HG03103 (cell line): ENCODE measurements around the gene CST9.

Source experiments
- ATAC-seq: cut with Tn5 transposase; IDR thresholded peaks from one replicate; pipeline ENCODE4 v1.9.1; 2021; ENCODE audit warnings: low read depth; ENCODE audit not compliant: unreplicated experiment

Gene CST9, protein sequence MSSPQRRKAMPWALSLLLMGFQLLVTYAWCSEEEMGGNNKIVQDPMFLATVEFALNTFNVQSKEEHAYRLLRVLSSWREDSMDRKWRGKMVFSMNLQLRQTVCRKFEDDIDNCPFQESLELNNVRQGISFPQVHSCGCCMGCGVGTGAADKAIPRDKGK

DNA sequence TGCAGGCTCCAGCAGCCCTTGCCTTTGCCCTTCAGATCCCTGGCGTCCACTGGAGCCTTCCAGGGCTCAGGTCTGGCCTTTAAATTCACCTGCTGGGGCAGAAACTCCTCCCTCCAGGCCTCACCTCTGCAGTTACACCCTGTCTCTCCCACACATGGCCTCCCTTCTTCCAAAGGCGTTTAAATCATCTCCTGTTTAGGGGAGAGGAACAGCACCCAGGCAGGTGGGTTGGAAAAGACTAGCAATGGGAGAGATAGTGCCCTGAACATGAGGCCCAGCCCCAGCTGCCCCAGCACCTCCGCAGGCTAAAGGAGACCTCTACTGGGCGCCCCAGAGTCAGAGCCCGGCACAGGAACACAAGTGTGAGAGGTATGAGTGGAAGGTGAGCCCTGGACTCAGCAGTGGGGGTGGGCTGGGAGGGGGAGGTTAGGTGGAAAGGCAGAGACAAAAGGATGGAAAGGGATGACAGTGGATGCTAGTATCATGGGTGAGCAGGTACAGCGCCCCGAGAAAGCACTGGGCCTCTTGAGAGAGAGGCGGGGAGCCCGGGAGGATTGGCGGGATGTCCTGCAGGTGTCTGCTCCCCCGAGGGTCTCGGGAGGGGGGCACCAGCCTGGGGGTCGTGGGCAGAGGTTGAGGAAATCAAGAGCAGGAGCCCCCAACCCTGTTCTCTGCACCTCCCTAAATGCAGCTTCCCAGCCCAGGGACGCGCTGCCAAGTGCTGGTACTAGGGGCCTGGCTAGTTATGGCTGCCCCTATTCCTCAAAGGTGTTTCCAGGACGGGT, at the start of gene CST9:
CST9 (minus strand) TSS at position 51 of the 785 bp plus-strand sequence. CDS start 53 bp downstream, outside the sequence.
- ATAC-seq = no peak

DNA sequence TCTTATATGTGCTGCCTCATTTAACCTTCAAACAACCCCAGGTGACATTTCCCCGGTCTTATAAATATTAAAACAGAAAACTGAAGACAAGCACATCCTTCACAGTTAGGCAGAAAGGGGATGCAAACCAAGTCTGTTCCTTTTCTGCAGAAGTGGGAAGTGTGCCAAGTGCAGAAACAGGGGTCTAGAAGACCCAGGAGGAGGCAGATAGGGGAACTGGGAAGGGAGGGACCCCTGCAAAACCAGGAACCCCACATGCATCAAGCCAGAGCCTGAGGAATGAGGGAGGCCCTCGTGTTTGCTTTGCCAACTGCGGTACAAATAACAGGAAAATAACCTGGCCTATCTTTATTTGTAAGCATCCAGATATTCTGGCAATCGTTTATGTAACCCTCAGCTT, 49.0 kb upstream of the CST9 start:
- no peak for ATAC-seq

DNA sequence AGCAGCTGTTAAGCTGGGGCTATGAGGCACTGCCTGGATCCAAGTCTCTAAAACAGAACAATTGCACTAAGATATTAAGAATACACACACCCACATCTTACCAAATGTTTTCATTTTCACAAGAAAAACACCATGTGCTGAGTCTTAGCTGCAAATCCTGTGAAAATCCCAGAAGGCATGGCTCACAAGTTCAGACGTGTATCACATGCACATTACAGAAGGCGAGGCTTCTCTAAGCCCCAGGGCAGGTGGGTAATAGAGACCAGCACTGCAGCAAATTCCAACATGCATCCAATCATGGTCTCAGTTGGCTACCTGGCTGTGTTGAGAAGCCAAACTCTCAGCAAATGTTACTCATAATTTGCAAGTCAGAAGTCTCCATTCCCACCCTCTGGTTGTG, 48.3 kb upstream of the CST9 start:
- ATAC-seq = no peak

DNA sequence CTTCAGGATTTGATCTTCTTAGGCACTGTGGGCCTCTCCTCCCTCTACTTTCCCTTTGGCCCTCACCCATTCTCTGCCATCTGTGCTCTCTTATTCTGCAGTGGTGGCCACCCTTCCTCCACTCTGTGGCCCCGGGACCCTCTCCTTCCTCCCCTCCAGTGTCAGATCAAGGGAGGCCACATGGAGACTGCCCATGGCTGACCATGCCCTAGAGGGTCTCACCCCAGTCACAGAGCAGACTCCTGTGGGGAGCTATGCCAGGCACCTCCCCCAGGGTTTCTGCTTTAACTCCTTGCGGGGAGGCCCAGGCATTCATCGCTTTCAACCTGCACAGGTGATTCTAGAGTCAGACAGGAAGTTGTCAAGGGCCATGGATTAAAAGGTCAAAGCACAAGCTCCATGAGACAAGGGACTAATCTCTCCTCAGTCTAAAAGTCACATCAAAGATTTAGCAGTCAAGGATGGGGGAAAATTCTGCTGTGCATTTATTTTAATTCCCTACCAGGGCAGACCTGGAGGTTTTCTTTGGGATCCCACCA, 47.8 kb upstream of the CST9 start:
- ATAC-seq = no peak

DNA sequence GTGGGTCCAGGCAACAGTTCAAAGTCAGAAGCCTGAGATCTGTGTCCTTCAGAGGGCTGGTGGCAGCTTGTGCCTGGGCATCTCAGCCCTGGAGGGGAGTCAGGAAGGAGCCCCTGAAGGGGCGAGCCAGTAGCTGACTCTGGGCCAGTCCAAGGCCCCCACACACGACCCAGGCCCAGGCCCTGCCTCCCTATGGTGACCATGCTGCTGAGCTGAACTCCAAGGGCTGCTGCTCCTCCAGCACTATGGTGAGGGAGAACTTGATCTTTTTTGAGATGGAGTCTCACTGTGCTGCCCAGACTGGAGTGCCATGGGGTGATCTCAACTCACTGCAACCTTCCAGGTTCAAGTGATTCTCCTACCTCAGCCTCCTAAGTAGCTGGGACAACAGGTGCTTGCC, 47.2 kb upstream of the CST9 start:
- ATAC-seq = no peak

DNA sequence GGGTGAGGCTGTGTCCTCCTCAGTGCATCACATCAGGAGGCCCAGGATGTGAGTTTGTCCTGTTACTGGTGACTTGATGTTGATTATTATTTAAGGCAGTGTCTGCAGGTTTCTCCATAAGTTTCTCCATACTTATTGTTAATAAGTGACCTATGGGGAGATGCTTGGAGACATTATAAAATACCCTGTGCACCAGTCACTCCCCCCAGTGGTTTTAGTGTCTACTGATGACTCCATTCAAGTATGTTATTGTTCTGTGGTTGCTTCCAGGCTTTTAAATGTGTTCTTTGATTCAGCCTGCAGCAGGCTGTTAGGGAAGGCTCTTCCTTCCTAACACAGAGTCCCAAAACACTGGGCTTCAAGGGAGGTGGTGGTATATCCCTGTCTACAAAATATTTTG, 46.7 kb upstream of the CST9 start:
- no peak for ATAC-seq

DNA sequence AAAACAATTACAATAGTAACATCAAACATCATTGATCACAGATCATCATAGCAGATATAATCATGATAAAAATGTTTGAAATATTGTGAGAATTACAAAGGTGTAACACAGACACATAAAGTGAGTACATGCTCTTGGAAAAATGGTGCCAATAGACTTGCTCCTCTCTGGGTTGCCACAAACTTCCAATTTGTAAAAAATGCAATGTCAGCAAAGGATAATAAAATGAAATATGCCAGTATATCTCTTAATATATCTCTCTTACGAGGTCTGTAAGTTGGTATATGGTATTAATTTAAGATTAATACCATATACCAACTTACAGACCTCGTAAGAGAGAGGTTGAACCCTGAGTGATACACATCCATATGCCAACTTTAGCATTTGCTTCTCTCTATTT, 45.4 kb upstream of the CST9 start:
- ATAC-seq = no peak

DNA sequence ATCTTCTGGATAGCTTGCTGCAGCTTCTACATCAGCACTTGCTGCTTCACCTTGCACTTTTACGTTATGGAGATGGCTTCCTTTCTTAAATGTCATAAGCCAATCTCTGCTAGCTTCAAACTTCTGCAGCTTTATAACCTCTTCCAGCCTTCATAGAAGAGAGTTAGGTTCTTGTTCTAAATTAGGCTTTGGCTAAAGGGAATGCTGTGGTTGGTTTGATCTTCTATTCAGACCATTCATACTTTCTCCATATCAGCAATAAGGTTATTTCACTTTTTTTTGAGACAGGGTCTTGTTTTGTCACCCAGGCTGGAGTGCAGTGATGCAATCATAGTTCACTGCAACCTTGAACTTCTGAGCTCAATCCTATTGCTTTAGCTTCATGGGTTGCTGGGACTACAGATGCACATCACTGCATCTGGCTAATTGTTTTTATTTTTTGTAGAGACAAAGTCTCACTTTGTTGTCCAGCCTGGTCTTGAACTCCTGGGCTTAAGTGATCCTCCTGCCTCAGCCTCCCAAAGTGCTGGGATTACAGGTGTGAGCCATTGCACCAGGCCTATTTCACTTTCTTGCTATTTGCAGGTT, 44.2 kb upstream of the CST9 start:
- ATAC-seq = no peak

DNA sequence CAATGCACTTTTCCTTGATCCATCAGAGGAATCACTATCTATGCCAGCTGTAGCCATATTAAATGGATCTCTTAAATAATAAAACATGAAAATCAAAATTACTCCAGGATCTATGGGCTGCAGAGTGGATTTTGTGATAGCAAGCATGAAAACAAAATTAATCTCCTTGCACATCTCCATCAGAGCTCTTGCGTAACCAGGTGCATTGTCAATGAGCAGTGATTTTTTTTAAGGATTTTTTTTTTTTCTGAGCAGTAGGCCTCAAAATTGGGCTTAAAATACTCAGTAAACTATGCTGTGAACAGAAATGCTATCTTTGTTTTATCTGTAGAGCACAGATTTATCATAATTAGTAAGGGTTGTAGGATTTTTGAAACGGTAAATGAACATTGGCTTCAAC, 43.5 kb upstream of the CST9 start:
- no peak for ATAC-seq

DNA sequence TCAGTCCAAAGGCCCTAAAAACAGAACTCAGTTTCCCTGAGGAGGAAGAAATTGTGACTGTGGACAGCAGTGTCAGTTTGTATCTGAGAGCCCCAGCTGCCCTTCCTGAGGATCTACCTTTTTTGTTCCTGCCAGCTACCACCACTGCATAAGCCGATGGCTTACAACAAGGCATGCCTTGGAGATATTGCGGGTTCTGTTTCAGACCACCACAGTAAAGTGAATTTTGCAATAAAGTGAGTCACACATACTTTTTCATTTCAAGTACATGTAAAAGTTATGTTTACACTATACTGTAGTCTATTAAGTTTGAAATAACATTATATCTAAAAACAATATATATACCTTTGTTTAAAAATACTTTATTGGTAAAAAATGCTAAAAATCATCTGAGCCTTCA, 41.6 kb upstream of the CST9 start:
- ATAC-seq = no peak

DNA sequence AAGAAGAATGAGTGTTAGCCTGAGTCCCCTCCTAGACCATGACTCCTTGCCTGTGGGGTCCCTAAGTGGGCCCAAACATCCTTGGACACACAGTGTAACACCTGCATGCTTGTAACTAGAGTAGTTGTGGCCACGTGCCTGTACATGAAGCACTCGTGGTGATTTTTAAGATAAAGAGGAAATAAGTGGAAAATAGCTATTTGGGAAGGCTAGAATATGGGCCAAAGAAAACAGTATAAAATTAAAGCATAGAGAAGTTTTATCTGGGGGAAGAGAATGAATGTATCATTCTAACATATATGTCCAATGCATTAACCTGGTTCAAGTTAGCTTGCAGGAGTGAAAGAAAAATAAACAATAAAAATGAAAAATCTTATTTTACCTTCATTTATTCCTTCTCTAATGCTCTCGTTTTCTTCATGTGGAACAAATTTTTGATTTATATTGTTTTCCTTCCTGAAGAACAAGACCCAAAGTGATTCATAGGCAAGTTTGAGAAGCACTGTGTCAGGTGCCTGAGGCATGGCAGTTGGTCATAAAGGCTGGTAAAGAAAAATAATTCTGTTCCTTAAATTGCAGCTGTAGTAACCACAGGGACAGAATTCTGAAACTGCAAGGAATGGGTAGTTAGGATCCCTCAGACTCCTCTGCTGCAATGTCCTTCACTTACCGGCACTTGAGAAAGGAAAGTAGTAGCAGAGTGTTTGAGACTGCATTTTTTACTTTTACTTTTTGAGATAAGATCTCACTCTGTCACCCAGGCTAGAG, 40.6 kb upstream of the CST9 start:
- ATAC-seq = no peak

DNA sequence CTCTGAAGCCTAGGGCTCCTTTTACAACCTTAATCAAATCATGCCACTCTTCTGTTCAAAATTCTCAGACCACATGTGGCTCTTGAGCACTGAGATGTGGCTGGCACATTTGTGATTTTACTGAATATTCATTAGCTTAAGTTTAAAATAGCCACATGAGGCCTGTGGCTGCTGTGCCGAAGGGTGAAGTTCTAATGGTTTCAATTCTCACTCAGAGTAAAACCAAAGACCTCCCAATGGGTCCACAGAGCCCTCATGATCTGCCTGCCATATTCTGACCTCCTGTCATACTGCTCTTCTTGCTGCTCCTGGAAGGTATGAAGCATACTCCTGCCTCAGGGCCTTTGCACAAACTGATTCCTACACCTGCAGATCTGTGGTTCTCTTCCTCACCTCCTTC, 39.9 kb upstream of the CST9 start:
- no peak for ATAC-seq

DNA sequence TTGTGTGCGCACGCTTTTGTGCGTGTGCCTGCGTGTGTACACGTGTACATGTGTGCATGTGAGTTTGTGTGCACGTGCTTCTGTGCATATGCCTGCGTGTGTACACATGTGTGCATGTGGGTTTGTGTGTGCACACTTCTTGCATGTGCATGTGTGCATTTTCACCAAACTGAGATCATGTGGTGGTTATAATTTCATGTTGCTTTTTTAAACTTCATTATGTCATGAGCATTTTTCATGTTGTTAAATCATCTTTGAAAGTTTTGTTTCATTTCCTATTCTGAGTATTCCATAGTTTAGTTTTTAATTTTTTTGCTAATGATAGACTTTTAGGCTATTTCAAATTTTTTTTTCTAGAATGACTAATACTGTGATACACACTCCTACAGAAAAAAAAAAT, 38.4 kb upstream of the CST9 start:
- no peak for ATAC-seq

DNA sequence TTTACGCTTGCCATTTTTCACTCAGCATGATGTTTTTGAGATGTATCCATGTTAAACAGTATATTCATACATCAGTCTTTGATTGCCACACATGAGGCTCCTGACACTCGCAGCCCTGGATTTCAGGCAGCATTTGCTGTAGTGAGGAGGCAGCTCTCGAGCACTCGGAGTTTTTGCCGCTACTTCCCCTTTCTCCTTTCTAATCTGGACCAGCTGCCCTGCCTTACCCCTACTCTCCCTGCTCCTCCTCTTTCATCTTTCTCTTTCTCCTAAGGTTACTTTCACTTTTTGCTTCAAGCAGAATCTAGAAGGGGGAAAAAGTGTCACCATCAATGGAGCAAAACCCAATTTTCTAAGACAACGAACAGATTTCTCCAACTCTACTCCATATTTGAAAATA, 37.9 kb upstream of the CST9 start:
- ATAC-seq = no peak

DNA sequence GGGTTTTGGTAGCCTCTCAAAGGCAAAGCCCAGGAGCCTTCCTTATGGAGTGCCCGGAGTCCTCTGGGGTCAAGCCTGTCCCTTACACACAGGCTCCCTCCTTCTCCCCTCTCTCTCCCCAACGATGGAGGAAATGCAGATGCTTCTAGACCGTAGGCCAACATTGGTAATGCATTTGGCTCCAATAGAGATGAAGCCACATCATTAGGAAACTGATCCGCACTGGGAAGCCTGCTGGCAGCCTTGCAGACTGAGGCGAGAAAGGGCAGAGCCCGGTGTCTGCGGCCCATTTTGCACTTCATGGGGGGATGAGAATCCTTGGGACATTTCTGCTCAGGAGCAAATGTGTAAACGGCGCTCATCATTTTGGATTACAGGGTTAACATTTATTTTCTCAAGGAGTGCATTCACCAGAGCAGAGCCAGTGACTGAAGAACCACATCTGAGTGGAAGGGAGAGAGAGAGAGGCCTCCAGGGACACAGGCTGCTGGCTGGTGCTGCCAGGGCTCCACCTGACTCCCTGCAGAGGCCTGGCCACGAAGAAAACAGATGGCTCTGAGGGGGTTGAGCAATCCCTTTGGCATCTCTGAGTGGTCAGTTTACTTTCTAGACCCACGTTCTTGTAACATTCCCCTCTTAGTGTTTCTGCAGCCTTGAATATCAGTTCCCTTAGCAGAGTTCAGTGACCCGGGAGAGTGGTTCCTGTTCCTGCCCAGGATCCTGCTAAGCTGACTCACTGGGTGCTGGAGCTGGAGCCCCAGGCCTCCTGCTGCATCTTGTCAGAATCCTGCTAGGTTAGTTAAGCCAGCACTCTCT, 36.4 kb upstream of the CST9 start:
- ATAC-seq = no peak

DNA sequence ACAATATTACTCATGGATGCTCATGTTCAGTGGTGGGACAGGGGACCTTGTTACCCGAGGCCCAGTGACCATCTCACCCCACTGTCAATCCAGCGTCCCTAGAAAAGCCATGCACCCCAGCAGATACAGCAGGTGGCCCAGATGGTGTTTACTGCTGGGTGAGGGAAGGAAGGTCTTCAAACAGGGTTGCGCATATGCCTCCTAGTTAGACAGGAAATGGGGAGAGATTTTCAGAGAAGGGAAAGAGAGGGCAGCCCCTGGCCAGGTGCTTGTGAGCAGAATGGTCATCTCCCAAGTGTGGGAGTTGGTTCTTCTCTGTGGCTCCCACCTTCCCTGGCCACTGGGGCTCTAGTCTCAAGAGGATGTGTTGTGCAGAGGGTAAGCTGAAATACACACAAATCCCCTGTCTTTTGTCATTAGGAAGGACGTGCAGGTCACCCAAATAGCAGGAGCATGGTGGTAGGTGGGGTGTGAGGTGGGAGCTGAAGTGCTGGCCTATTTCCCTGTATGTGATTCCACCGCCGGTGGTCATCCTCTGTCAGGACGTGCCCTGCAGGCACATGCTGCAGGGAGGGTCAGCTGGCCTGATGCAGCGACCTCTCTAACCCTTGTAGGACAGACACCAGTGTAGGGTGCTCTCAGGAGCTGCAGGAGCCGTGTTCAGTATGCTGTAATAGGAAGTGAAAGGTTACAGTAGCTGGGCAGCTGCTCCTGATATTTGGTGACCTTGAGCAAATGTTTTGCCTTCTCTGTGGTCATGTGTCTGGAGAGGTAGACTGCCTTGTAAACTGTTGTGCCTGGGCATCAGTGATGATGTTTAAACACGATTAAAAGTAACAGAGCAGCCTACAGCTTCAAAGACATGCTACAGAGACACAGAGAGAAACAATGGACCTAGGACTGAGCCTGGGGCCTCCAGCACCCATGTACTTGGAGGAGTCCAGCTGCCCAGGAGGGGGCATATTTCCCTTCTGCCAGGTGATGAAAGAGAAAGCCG, 35.3 kb upstream of the CST9 start:
- no peak for ATAC-seq

DNA sequence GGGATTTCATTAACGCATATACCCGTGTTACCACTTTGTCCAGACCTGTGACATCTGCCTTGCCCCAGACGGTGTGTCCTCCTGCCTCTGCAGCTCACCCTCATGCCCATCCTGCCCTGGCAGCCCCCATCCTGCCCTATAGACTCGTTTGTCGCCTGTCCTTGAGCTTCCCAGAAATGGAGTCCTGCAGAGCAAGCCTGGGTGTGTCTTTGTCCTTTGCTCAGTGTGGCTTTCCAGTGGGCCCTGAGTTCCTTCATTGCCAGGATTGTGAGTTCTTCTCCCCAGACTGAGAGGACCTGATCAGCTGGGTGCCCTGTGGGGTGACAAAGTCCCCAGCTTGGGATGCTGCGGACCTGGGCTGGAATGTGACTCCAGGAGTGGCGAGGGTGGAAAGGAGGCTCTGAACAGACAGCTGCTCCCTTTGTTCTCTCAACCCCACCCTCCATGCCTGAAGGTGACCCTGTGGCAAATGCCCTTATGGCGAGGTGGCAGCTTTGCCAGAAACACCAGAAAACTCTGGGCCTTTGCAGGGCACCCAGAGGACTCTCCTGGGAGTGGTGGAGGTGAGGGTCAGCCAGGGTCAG, 34.4 kb upstream of the CST9 start:
- ATAC-seq = no peak

DNA sequence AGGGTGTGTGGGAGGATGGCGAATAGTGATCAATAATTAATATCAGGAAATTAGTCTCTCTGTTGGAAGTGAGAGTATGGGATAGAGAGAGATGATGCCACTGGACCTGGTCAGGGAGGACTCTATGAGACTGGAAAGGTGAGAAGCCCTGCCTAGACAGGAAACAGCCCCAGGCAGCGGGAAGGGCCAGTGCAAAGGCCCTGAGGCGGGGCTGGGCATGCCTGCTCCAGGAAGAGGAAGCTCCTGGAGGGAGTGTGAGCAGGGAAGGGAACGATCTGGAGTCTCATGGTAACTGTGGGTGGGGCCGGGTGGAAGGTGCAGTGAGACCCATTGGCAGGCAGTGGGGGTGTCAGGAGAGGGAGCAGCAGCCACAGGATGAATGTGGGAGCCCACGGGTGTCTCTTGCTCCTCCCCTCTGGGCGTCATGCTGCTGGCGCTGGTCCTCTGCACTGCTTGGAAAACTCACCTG, 33.8 kb upstream of the CST9 start:
- ATAC-seq = no peak

DNA sequence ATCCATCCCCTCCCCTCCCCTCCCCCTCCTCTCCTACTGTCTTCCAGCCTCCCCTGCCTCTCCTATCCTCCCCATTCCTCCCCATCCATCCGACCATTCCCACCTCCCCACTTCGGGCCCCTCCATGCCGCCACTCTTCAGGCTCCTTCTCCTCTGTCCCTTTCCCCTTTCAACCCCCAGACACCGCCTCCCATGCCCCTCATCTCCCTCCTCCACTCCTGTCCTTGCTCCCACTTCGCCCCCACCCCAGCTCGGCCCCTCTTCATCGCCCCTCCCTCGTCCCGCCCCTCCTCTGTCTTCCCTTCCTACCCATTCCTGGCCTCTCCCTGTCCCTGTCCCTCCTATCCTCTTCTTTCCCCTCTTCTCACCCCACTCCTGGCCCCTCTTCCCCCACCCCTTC, 32.6 kb upstream of the CST9 start:
- ATAC-seq = no peak
